Transverse colon (tissue), 4 donors: ENCODE data around the gene DISC1.

ENCODE experiments used
- CTCF ChIP-seq, 5 experiments: fragments of 200-600 bp in 3 of 5; fragments of 450-650 bp in 2 of 5; sonication (generic) in 3 of 5; IDR thresholded peaks; 1 replicate in 2 of 5; 2 replicates in 3 of 5; pipeline ENCODE4 v1.5.1; 2016 to 2017; ENCODE audit warnings: antibody characterized with exemption in 5 of 5, inconsistent platforms in 3 of 5, mild to moderate bottlenecking in 2 of 5, moderate library complexity in 1 of 5
- POLR2A ChIP-seq: fragments of 450-650 bp; IDR thresholded peaks from one replicate; pipeline ENCODE4 v1.6.1; 2016; ENCODE audit warnings: antibody characterized with exemption, mild to moderate bottlenecking, moderate library complexity
- POLR2AphosphoS5 ChIP-seq, 3 donors: sonication (generic); formaldehyde crosslinking; IDR thresholded peaks; one replicate each; pipeline ENCODE4 v1.6.1; 2016; ENCODE audit warnings: antibody characterized with exemption in 3 of 3

DNA sequence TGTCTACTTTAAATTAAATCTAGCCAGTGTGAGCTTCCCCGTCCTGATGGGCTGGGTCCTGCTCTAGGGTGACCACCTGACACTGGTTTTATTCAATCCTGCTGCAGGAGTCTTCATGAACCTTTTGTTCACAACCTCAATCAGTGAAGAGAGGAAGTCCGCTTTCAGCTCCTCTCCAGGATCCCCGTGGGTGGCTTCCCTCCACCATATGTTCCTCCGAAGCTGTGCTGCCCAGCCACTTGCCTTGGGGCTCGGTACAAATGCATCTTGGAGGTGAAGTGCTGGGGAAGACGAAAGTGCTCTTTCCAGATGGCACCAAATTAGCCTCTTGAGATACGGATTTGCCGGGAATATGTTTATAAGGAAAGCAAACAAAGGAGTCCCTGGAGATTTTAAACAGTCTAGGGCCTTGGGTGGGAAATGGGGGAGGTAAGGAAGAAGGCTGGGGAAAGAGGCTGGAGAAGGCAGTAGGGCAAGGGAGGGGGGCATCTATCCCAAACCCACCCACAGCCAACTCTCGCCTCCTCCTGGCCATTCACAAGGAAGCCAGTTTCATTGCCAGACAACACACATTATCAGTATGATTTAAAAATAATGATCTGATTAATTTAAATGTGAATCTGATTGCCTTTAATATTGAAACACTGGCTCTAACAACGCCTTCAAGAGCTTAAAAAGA lies 430.8 kb downstream of the DISC1 start:
- TF ChIP-seq CTCF (IDR thresholded peaks at IDR 0.05) (no peak), POLR2A (no peak), POLR2AphosphoS5 (IDR thresholded peaks at IDR 0.05) (no peak)
